ENCODE results near the gene OSBPL5.
A peak's percentile ranks its signal among the peaks of the same experiment; 100 is the strongest.

Gene OSBPL5

DNA sequence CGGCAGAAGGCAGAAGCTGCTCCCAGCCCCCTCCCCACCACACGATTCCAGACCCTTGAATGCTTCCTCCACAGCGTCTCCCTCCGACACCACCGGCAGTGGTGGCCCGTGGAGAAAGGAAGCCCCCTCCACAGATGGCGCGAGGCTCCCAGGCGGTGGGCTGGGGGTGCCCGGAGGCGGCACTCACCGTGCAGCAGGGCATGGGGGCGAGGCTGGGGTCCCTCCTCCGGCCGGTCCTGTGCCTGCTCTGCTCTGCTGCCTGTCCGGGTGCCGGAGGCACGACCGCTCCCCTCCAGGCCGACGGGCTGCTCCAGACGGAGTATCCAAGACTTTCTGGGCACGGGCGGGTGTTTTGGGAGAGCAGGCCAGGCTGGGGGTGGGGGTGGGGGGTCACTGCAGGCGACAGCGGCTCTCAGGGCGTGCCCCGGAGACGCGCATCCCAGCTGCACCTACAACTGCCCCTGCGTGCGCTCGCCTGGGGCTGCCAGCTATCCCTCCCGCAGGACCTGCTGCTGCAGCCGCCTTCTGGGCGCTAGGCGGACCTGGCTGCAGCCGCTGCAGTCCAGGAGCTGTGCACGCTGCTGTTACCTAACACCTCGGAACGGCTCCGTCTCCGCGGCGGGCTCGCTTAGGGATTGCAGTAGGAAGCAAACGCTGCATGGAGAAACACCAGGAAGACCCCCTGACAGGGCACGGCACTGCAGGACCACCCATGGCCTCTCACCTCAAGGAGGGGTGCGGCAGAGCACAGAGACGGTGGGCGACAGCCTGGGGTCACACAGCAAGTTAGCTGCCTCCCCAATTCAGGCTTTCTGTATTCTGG is 38.3 kb upstream of the OSBPL5 start:
- Histone ChIP-seq H3K4me2 (ENCODE audit: low read depth, low read length, poor library complexity, severe bottlenecking) (no peak overlapping the region), H3K9me2 (replicated peaks; ENCODE audit: low read depth, low read length) (no peaks in the 10 kb centered on the region), H3K36me3 (ENCODE audit: insufficient read depth, low read length) (no peaks in the 10 kb centered on the region), H3K9ac (ENCODE audit: low read depth, low read length, poor library complexity, severe bottlenecking) (no peak overlapping the region), H3K4me1 (ENCODE audit: insufficient read depth, low read length, poor library complexity, severe bottlenecking) (peaks cover 14% of the 10 kb centered on the region), H3K79me2 (ENCODE audit: insufficient read depth, low read length) (no peaks in the 10 kb centered on the region), H3K9me3 (ENCODE audit: insufficient read depth, low read depth, low read length) (no peaks in the 10 kb centered on the region), H4K20me1 (ENCODE audit: insufficient read depth, low read length, poor library complexity, severe bottlenecking) (no peaks in the 10 kb centered on the region), H2AFZ (ENCODE audit: low read length) (no peak overlapping the region), H3F3A (ENCODE audit: low read depth) (no peaks in the 10 kb centered on the region), H3K27me3 (ENCODE audit: insufficient read depth, low read length, poor library complexity, severe bottlenecking) (no peaks in the 10 kb centered on the region), H3K4me3 (ENCODE audit: low read length, poor library complexity, severe bottlenecking) (no peak overlapping the region)
- TF ChIP-seq, protein P1, sequence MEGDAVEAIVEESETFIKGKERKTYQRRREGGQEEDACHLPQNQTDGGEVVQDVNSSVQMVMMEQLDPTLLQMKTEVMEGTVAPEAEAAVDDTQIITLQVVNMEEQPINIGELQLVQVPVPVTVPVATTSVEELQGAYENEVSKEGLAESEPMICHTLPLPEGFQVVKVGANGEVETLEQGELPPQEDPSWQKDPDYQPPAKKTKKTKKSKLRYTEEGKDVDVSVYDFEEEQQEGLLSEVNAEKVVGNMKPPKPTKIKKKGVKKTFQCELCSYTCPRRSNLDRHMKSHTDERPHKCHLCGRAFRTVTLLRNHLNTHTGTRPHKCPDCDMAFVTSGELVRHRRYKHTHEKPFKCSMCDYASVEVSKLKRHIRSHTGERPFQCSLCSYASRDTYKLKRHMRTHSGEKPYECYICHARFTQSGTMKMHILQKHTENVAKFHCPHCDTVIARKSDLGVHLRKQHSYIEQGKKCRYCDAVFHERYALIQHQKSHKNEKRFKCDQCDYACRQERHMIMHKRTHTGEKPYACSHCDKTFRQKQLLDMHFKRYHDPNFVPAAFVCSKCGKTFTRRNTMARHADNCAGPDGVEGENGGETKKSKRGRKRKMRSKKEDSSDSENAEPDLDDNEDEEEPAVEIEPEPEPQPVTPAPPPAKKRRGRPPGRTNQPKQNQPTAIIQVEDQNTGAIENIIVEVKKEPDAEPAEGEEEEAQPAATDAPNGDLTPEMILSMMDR (conservative IDR thresholded peaks at IDR 0.05; ENCODE audit: low read length) = no peak
- TF ChIP-seq EZH2phosphoT487 (IDR thresholded peaks at IDR 0.05; ENCODE audit: borderline replicate concordance) = no peak

DNA sequence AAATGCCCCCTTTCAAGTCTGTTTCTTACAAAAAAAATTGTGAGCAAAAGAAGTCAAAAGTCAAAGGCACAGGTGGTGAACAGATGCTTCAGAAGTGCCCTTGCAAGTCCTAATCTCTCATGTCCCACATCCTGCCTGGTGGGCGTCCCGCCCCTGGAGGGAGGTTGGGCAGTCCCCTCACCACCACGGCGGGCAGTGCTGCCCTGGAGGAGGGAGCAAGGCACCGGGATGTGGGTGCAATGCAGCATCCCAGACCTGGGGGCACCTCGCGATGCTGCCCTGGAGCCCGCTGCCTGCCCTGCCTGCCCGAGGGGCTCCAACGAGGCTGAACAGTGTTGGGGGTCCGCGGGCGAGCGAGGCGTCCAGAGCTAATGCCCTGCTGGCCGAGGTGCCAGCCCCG is 37.6 kb upstream of the OSBPL5 start:
- H3K9me2 ChIP-seq (replicated peaks; ENCODE audit: low read depth, low read length) = no peaks in the 10 kb centered on the region
- H2AFZ ChIP-seq (ENCODE audit: low read length) = no peak overlapping the region
- no peak overlapping the region for H3K4me3 ChIP-seq (ENCODE audit: low read length, poor library complexity, severe bottlenecking)
- no peaks in the 10 kb centered on the region for H4K20me1 ChIP-seq (ENCODE audit: insufficient read depth, low read length, poor library complexity, severe bottlenecking)
- H3K4me2 ChIP-seq (ENCODE audit: low read depth, low read length, poor library complexity, severe bottlenecking) = peak overlapping the region; percentile 52
- H3F3A ChIP-seq (ENCODE audit: low read depth) = no peaks in the 10 kb centered on the region
- peaks cover 14% of the 10 kb centered on the region for H3K4me1 ChIP-seq (ENCODE audit: insufficient read depth, low read length, poor library complexity, severe bottlenecking)
- no peaks in the 10 kb centered on the region for H3K9me3 ChIP-seq (ENCODE audit: insufficient read depth, low read depth, low read length)
- no peaks in the 10 kb centered on the region for H3K79me2 ChIP-seq (ENCODE audit: insufficient read depth, low read length)
- peak overlapping the region; percentile 45 for H3K9ac ChIP-seq (ENCODE audit: low read depth, low read length, poor library complexity, severe bottlenecking)
- no peaks in the 10 kb centered on the region for H3K27me3 ChIP-seq (ENCODE audit: insufficient read depth, low read length, poor library complexity, severe bottlenecking)
- H3K36me3 ChIP-seq (ENCODE audit: insufficient read depth, low read length) = no peaks in the 10 kb centered on the region
- TF ChIP-seq, protein P1 (conservative IDR thresholded peaks at IDR 0.05; ENCODE audit: low read length) = no peak
- TF ChIP-seq EZH2phosphoT487 (IDR thresholded peaks at IDR 0.05; ENCODE audit: borderline replicate concordance) = no peak

DNA sequence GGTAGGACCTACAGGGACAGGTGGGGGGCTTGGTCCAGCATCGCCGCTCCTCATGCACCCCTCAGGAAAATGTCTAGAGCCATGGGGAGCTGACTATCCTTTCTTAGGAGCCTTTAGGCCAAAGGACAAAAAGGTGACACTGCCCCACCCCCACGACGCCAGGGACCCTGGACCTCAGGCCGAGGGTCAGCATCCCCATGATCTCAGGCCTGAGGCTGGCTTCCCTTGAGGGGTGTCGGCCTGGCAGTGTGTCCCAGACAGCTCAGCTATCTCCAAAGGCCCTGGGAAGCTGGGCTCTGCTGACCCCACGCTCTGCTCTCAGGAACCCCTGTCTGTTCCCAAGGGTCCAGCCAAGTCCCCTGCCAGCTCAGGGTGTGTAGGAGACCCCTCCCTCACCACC is 37.2 kb upstream of the OSBPL5 start:
- H3K9me2 ChIP-seq (replicated peaks; ENCODE audit: low read depth, low read length) = no peaks in the 10 kb centered on the region
- no peaks in the 10 kb centered on the region for H4K20me1 ChIP-seq (ENCODE audit: insufficient read depth, low read length, poor library complexity, severe bottlenecking)
- H3K9me3 ChIP-seq (ENCODE audit: insufficient read depth, low read depth, low read length) = no peaks in the 10 kb centered on the region
- no peak overlapping the region for H2AFZ ChIP-seq (ENCODE audit: low read length)
- H3K4me2 ChIP-seq (ENCODE audit: low read depth, low read length, poor library complexity, severe bottlenecking) = peak overlapping the region; percentile 52
- H3K4me3 ChIP-seq (ENCODE audit: low read length, poor library complexity, severe bottlenecking) = no peak overlapping the region
- no peaks in the 10 kb centered on the region for H3K79me2 ChIP-seq (ENCODE audit: insufficient read depth, low read length)
- peak overlapping the region; percentile 45 for H3K9ac ChIP-seq (ENCODE audit: low read depth, low read length, poor library complexity, severe bottlenecking)
- H3K36me3 ChIP-seq (ENCODE audit: insufficient read depth, low read length) = no peaks in the 10 kb centered on the region
- H3F3A ChIP-seq (ENCODE audit: low read depth) = no peaks in the 10 kb centered on the region
- H3K4me1 ChIP-seq (ENCODE audit: insufficient read depth, low read length, poor library complexity, severe bottlenecking) = peaks cover 14% of the 10 kb centered on the region
- TF ChIP-seq EZH2phosphoT487 (IDR thresholded peaks at IDR 0.05; ENCODE audit: borderline replicate concordance) = no peak
- TF ChIP-seq, protein P1 (conservative IDR thresholded peaks at IDR 0.05; ENCODE audit: low read length) = no peak
- H3K27me3 ChIP-seq (ENCODE audit: insufficient read depth, low read length, poor library complexity, severe bottlenecking) = no peaks in the 10 kb centered on the region

Data from Loucy (cell line).